Uterus (tissue), 4 donors: ENCODE measurements around the gene NECTIN2. TPM values are rescaled to one million over a fixed set of nuclear protein-coding genes. Genes with fewer than 3 reads are reported as not detected.
"Not testable (repeated sequence)": the region's sequence is repeated elsewhere in the genome, so short reads cannot be mapped to it uniquely, and the experiment has no call there.

ENCODE experiments used
- DNase-seq, 2 donors: peaks; one replicate each; pipeline ENCODE4 v3.0.0-alpha.2; 2019 to 2020
- H3K27ac ChIP-seq, 2 donors: fragments of 200-600 bp; sonication (generic); 1 replicate in 1 of 2; 2 replicates in 1 of 2; pipeline ENCODE4 v1.5.1; 2016 to 2018
- H3K27me3 ChIP-seq, 2 donors: fragments of 200-600 bp; sonication (generic); one replicate each; pipeline ENCODE4 v1.5.1; 2018 to 2019; ENCODE audit warnings: control low read depth in 1 of 2
- H3K36me3 ChIP-seq, 2 donors: fragments of 200-600 bp; sonication (generic); one replicate each; pipeline ENCODE4 v1.5.1; 2019; ENCODE audit warnings: control low read depth in 1 of 2
- H3K4me1 ChIP-seq, 2 donors: fragments of 200-600 bp; sonication (generic); one replicate each; pipeline ENCODE4 v1.5.1; 2018 to 2019; ENCODE audit warnings: control low read depth in 1 of 2
- H3K4me3 ChIP-seq, 2 donors: fragments of 200-600 bp; sonication (generic); 1 replicate in 1 of 2; 2 replicates in 1 of 2; pipeline ENCODE4 v1.5.1; 2018 to 2019; ENCODE audit warnings: mild to moderate bottlenecking in 1 of 2
- H3K9me3 ChIP-seq, 2 donors: fragments of 200-600 bp; sonication (generic); one replicate each; pipeline ENCODE4 v1.5.1; 2019; ENCODE audit warnings: control low read depth in 1 of 2
- CTCF ChIP-seq, 4 experiments: fragments of 200-600 bp in 2 of 4; fragments of 450-650 bp in 2 of 4; sonication (generic) in 2 of 4; IDR thresholded peaks; one replicate each; pipeline ENCODE4 v1.5.1; 2016 to 2019; ENCODE audit warnings: antibody characterized with exemption in 4 of 4, mild to moderate bottlenecking in 2 of 4, moderate library complexity in 1 of 4
- POLR2A ChIP-seq, 2 donors: fragments of 450-650 bp; IDR thresholded peaks; one replicate each; pipeline ENCODE4 v1.6.1; 2016; ENCODE audit warnings: antibody characterized with exemption in 2 of 2, mild to moderate bottlenecking in 1 of 2, moderate library complexity in 1 of 2
- intact Hi-C: fragments of 100-400 bp; cut with DNase I; formaldehyde crosslinking; loops from one replicate; pipeline ENCODE4 v1.15.1; 2023; ENCODE audit warnings: low total_unique reads
- total RNA-seq, 4 donors: library from RNA; depleted of rRNA in 3 of 4; stranded (reverse); fragments of >200 nt in 3 of 4; gene quantifications; one replicate each; pipeline versions ENCODE4 v1.1.0 to v1.2.4, GENCODE V29; 2014 to 2023
- donor health status: DM: yes; HTN: yes; CAD: no.

NECTIN2 gene
- total RNA-seq, 4 donors from 2014 or later: 14.1 to 106 (median 86.1) TPM

GRCh38 chr19:44856421-44857083 lies 10.5 kb downstream of the NECTIN2 start:
- intact Hi-C loops: no loop called here
- no peak overlapping the region for H3K4me3 ChIP-seq
- no peaks in the 10 kb centered on the region for H3K27me3 ChIP-seq
- H3K36me3 ChIP-seq: no peaks in the 10 kb centered on the region
- H3K9me3 ChIP-seq: no peaks in the 10 kb centered on the region
- no peaks in the 10 kb centered on the region for H3K4me1 ChIP-seq
- no peak for DNase-seq
- peak overlapping the region in 1 of 2 donors; percentile 10 for H3K27ac ChIP-seq
- no peak for TF ChIP-seq POLR2A (IDR thresholded peaks at IDR 0.05)
- no peak for TF ChIP-seq CTCF (IDR thresholded peaks at IDR 0.05)

GRCh38 chr19:44857837-44858236 lies 11.7 kb downstream of the NECTIN2 start:
- Histone ChIP-seq H3K36me3 (no peaks in the 10 kb centered on the region), H3K4me1 (no peaks in the 10 kb centered on the region), H3K27me3 (no peaks in the 10 kb centered on the region), H3K9me3 (no peaks in the 10 kb centered on the region), H3K27ac (no peak overlapping the region), H3K4me3 (no peak overlapping the region)
- TF ChIP-seq CTCF (IDR thresholded peaks at IDR 0.05): no peak
- no peak for TF ChIP-seq POLR2A (IDR thresholded peaks at IDR 0.05)
- intact Hi-C loops: no loop called here
- no peak for DNase-seq

GRCh38 chr19:44861576-44861975 lies 15.5 kb downstream of the NECTIN2 start:
- H3K27ac ChIP-seq, intact Hi-C loops, H3K27me3 ChIP-seq, DNase-seq, H3K36me3 ChIP-seq, H3K4me3 ChIP-seq, H3K9me3 ChIP-seq, H3K4me1 ChIP-seq: not testable (repeated sequence)

GRCh38 chr19:44863990-44864389 lies 17.9 kb downstream of the NECTIN2 start:
- intact Hi-C loops: no loop called here
- DNase-seq: no peak
- Histone ChIP-seq H3K36me3 (no peaks in the 10 kb centered on the region), H3K4me3 (no peak overlapping the region), H3K4me1 (no peaks in the 10 kb centered on the region), H3K27me3 (no peaks in the 10 kb centered on the region), H3K9me3 (no peaks in the 10 kb centered on the region), H3K27ac (no peak overlapping the region)
- TF ChIP-seq CTCF (IDR thresholded peaks at IDR 0.05): no peak
- no peak for TF ChIP-seq POLR2A (IDR thresholded peaks at IDR 0.05)

- Histone ChIP-seq H3K27me3 (no peaks in the 10 kb centered on the region), H3K36me3 (no peaks in the 10 kb centered on the region), H3K4me1 (no peaks in the 10 kb centered on the region), H3K9me3 (no peaks in the 10 kb centered on the region), H3K4me3 (no peak overlapping the region), H3K27ac (no peak overlapping the region)
- intact Hi-C loops: no loop called here
- no peak for DNase-seq
- TF ChIP-seq POLR2A (IDR thresholded peaks at IDR 0.05) (no peak), CTCF (IDR thresholded peaks at IDR 0.05) (no peak)
Measured at GRCh38 chr19:44865196-44865767, 19.2 kb downstream of the NECTIN2 start.
